Measurements from ENCODE around the gene FOXRED2. TPM values are rescaled to one million over a fixed set of nuclear protein-coding genes. Genes with fewer than 3 reads are reported as not detected.

The FOXRED2 gene
- total and polyA plus RNA-seq, 2 experiments from 2014 or later: 11.5 to 38.3 TPM

- no peak for TF ChIP-seq NANOG (IDR thresholded peaks at IDR 0.05; ENCODE audit: borderline replicate concordance)
- TF ChIP-seq REST (IDR thresholded peaks at IDR 0.05; ENCODE audit: unreplicated experiment): no peak
- no peak for TF ChIP-seq JUNB (IDR thresholded peaks at IDR 0.05; ENCODE audit: unreplicated experiment)
- no peak for TF ChIP-seq EZH2 (IDR thresholded peaks at IDR 0.05; ENCODE audit: low read depth, unreplicated experiment)
- TF ChIP-seq ZNF114 (CRISPR knock-in tag; IDR thresholded peaks at IDR 0.05): no peak
- TF ChIP-seq ZNF462 (CRISPR knock-in tag; IDR thresholded peaks at IDR 0.05): no peak
- no peak for TF ChIP-seq CREB1 (CRISPR knock-in tag; IDR thresholded peaks at IDR 0.05; ENCODE audit: low read depth)
- TF ChIP-seq CTCF (conservative IDR thresholded peaks at IDR 0.05; ENCODE audit: low read depth in 2 of 2): no peak
- TF ChIP-seq ZNF331 (CRISPR knock-in tag; IDR thresholded peaks at IDR 0.05; ENCODE audit: low read depth): no peak
- H3K36me3 Mint-ChIP-seq (ENCODE audit: low read depth): no peaks in the 10 kb centered on the region
- Histone ChIP-seq H3K79me2 (replicated peaks; ENCODE audit: insufficient read depth) (no peaks in the 10 kb centered on the region), H3K4me2 (no peak overlapping the region), H3K27ac (ENCODE audit: low read depth) (no peak overlapping the region), H3K36me3 (ENCODE audit: insufficient read depth) (no peaks in the 10 kb centered on the region), H2AFZ (no peak overlapping the region), H3F3A (replicated peaks; ENCODE audit: low read depth) (no peaks in the 10 kb centered on the region), H3K4me1 (ENCODE audit: insufficient read depth) (peaks cover 3% of the 10 kb centered on the region; the same call in 1 of the 2 replicates), H3K27me3 (ENCODE audit: insufficient read depth) (no peaks in the 10 kb centered on the region), H3K4me3 (no peak overlapping the region), H4K20me1 (replicated peaks; ENCODE audit: insufficient read depth) (no peaks in the 10 kb centered on the region), H3K9me2 (ENCODE audit: insufficient read depth) (no peaks in the 10 kb centered on the region)
- peaks cover 11% of the 10 kb centered on the region for H3K27me3 Mint-ChIP-seq (ENCODE audit: insufficient read depth, low read depth, poor library complexity)
- H3K9me3 Mint-ChIP-seq: no peaks in the 10 kb centered on the region
- H3K4me3 Mint-ChIP-seq: no peak overlapping the region
- no peak overlapping the region for H3K27ac Mint-ChIP-seq
- DNase-seq (ENCODE audit: low spot score) (no peak), ATAC-seq (no peak)
- H3K4me1 Mint-ChIP-seq: peaks cover 11% of the 10 kb centered on the region; the same call in 2 of the 3 replicates
Observed at GRCh38 chr22:36443198-36443770, 63.6 kb downstream of the FOXRED2 start.

All from GM23338 (cell line).